WTC11 (cell line): Measurements from ENCODE around the gene EXD3. TPM values are rescaled to one million over a fixed set of nuclear protein-coding genes. Genes with fewer than 3 reads are reported as not detected.

Experiments
- ATAC-seq: fragments of 200-7000 bp; cut with Tn5 transposase; 2 replicates; pipeline ENCODE4 v1.10.0; 2021; ENCODE audit warnings: mild to moderate bottlenecking, moderate library complexity
- CTCF ChIA-PET: fragments of 300-600 bp; sonication (Branson Sonifier 250); formaldehyde crosslinking; loops from one replicate; lab custom pipeline; 2021; ENCODE audit warnings: antibody characterized with exemption; lab: Charles Lee
- POLR2A ChIA-PET: fragments of 350-600 bp; sonication (Branson Sonifier 250); formaldehyde crosslinking; loops from one replicate; lab custom pipeline; 2021; ENCODE audit warnings: antibody characterized with exemption; lab: Charles Lee
- DNase-seq: peaks from one replicate; pipeline ENCODE4 v3.0.0; 2021; ENCODE audit warnings: low spot score
- H3K27ac Mint-ChIP-seq: 2 replicates; pipeline ENCODE4 v1.8.0; 2021; ENCODE audit warnings: mixed read lengths
- H3K27me3 Mint-ChIP-seq: 2 replicates; pipeline ENCODE4 v1.8.0; 2021; ENCODE audit warnings: low read depth, mild to moderate bottlenecking, moderate library complexity, mixed read lengths
- H3K36me3 Mint-ChIP-seq: 2 replicates; pipeline ENCODE4 v1.8.0; 2021; ENCODE audit warnings: mixed read lengths
- H3K4me1 Mint-ChIP-seq: 2 replicates; pipeline ENCODE4 v1.8.0; 2022; ENCODE audit warnings: mixed read lengths
- H3K4me3 Mint-ChIP-seq: 2 replicates; pipeline ENCODE4 v1.8.0; 2021; ENCODE audit warnings: mild to moderate bottlenecking, moderate library complexity, mixed read lengths
- H3K9me3 Mint-ChIP-seq: 2 replicates; pipeline ENCODE4 v1.8.0; 2021; ENCODE audit warnings: mixed read lengths
- GRHL2 ChIP-seq: fragments of 250-450 bp; sonication (Bioruptor Pico); IDR thresholded peaks from 2 replicates; pipeline ENCODE4 v1.8.0; 2022; ENCODE audit warnings: mild to moderate bottlenecking, moderate library complexity; ENCODE audit not compliant: insufficient replicate concordance, severe bottlenecking
- GTF2I ChIP-seq: fragments of 250-450 bp; sonication (Bioruptor Pico); conservative IDR thresholded peaks from 2 replicates; pipeline ENCODE4 v1.4.0; 2021; ENCODE audit warnings: mild to moderate bottlenecking
- MYBL2 ChIP-seq: sonication (generic); formaldehyde crosslinking; IDR thresholded peaks from 2 replicates; pipeline ENCODE4 v1.8.1; 2023; ENCODE audit warnings: mild to moderate bottlenecking, moderate library complexity, missing genetic modification reagents
- NFE2L1 ChIP-seq: sonication (generic); formaldehyde crosslinking; IDR thresholded peaks from 2 replicates; pipeline ENCODE4 v1.8.1; 2023; ENCODE audit warnings: missing genetic modification reagents
- NR1H2 ChIP-seq: sonication (generic); formaldehyde crosslinking; IDR thresholded peaks from 2 replicates; pipeline ENCODE4 v1.9.0; 2021; ENCODE audit warnings: mild to moderate bottlenecking, moderate library complexity, missing genetic modification reagents
- NR3C1 ChIP-seq: sonication (generic); formaldehyde crosslinking; conservative IDR thresholded peaks from 2 replicates; pipeline ENCODE4 v1.8.1; 2023; ENCODE audit warnings: low read depth, mild to moderate bottlenecking, missing genetic modification reagents
- SMAD3 ChIP-seq: sonication (generic); formaldehyde crosslinking; IDR thresholded peaks from 2 replicates; pipeline ENCODE4 v1.8.0; 2022; ENCODE audit warnings: missing genetic modification reagents, mild to moderate bottlenecking, borderline replicate concordance
- SMAD4 ChIP-seq: sonication (generic); formaldehyde crosslinking; IDR thresholded peaks from 2 replicates; pipeline ENCODE4 v1.8.0; 2022; ENCODE audit warnings: mild to moderate bottlenecking, missing genetic modification reagents
- TP53 ChIP-seq: sonication (generic); formaldehyde crosslinking; IDR thresholded peaks from 2 replicates; pipeline ENCODE4 v1.8.1; 2023; ENCODE audit warnings: mild to moderate bottlenecking, missing genetic modification reagents
- ZNF121 ChIP-seq: sonication (generic); formaldehyde crosslinking; IDR thresholded peaks from 2 replicates; pipeline ENCODE4 v1.8.0; 2023; ENCODE audit warnings: missing genetic modification reagents
- ZNF232 ChIP-seq: sonication (generic); formaldehyde crosslinking; IDR thresholded peaks from 2 replicates; pipeline ENCODE4 v1.8.0; 2022; ENCODE audit warnings: mild to moderate bottlenecking, missing genetic modification reagents
- ZNF317 ChIP-seq: sonication (generic); formaldehyde crosslinking; IDR thresholded peaks from 2 replicates; pipeline ENCODE4 v1.8.1; 2023; ENCODE audit warnings: low read depth, mild to moderate bottlenecking, moderate library complexity, missing genetic modification reagents, borderline replicate concordance
- total RNA-seq: library from RNA; stranded (reverse); gene quantifications from 3 replicates; pipeline ENCODE4 v1.2.3, GENCODE V29; 2021
- TF ChIP-seq, protein P1 (sequence below): sonication (generic); formaldehyde crosslinking; IDR thresholded peaks from 2 replicates; pipeline ENCODE4 v1.8.0; 2022; ENCODE audit warnings: mild to moderate bottlenecking, missing genetic modification reagents
- TF ChIP-seq, protein P2 (sequence below): fragments of 250-450 bp; sonication (Bioruptor Pico); IDR thresholded peaks from 2 replicates; pipeline ENCODE4 v1.9.0; 2021; ENCODE audit warnings: mild to moderate bottlenecking
- TF ChIP-seq, protein P3 (sequence below): fragments of 250-450 bp; sonication (Bioruptor Pico); IDR thresholded peaks from 2 replicates; pipeline ENCODE4 v1.9.0; 2021; ENCODE audit warnings: moderate library complexity, mild to moderate bottlenecking, inconsistent platforms, borderline replicate concordance
- TF ChIP-seq, protein P4 (sequence below): sonication (generic); formaldehyde crosslinking; conservative IDR thresholded peaks from 2 replicates; pipeline ENCODE4 v1.8.1; 2022; ENCODE audit warnings: mild to moderate bottlenecking, missing genetic modification reagents
- TF ChIP-seq, protein P5 (sequence below): sonication (generic); formaldehyde crosslinking; IDR thresholded peaks from 2 replicates; pipeline ENCODE4 v1.8.1; 2022; ENCODE audit warnings: mild to moderate bottlenecking, moderate library complexity, missing genetic modification reagents

The EXD3 gene
- total RNA-seq, 1 experiment from 2014 or later = 21.2 TPM

DNA sequence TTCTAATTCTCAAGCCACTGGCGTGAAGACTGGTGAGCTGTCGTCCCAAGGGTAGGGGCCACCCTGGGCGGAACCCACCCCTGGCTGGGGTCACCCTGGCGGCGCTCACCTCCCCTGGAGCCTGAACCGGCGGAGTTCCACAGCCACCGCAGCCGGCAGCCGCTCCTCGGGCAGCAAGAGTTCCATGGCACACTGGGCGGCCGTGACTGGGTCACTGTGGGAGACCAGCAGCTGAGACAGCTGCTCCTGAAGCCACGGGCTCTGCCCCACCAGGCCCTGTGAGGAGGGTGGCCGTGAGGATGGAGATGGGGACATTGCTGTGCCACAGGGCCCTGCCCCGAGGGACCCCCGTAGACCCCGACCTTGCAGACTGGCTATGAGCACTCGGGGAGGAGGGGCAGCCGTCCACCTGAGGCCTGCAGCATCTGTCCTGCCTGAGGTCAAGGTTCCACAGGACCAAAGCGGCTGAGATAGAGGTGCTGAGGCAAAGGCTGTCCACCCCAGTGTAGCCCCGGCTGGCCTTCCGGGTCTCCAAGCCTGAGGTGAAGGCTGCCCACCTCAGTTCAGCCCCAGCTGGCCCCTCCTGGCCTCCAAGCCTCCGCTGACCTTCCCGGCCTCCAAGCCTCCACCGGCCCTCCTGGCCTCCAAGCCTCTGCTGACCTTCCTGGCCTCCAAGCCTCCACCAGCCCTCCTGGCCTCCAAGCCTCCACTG lies 70.3 kb downstream of the EXD3 start:
- CTCF ChIA-PET = interaction anchor here (1.0 kb wide), 1 partner anchor 66 kb away, joined by 3 read pairs; no protein-coding TSS in a partner anchor
- peaks cover 12% of the 10 kb centered on the region for H3K9me3 Mint-ChIP-seq

DNA sequence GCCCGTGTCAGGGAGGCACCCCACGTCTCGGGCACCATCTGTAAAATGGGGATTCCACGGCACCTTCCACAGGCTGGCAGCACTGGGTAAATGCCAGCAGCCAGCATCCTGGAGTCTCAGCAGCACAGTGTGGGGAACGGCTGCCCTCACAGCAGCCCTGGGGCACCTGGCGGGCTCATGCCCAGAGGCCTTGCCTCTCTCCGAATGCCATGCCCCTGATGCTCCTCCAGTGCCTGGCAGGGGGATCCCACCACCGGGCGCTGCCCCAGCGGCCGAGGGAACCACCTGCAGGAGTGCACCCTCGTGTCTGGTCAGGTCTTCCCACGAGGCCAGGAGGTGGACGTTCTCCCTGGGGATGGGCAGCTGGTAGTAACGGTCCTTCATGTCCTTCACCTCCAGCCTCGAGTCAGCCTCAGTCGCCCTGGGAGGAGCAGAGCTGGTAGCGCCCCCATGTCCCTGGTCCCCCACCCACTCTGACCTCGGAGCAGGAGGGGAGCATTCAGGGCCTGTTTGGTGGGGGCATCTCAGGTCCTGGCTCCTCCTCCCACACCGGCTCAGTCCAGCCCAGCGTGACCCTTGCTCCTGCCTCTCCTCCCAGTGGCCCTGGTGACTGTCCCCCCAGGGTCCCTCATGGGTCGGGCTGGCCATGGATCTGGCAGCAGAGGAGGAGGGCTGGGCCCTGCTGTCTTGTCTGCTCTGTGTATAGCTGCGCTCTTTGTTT lies 71.0 kb downstream of the EXD3 start:
- TF ChIP-seq SMAD3 (CRISPR knock-in tag) (no peak), NR1H2 (CRISPR knock-in tag) (no peak)
- TF ChIP-seq, protein P1, sequence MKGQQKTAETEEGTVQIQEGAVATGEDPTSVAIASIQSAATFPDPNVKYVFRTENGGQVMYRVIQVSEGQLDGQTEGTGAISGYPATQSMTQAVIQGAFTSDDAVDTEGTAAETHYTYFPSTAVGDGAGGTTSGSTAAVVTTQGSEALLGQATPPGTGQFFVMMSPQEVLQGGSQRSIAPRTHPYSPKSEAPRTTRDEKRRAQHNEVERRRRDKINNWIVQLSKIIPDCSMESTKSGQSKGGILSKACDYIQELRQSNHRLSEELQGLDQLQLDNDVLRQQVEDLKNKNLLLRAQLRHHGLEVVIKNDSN = no peak
- TF ChIP-seq, protein P2, sequence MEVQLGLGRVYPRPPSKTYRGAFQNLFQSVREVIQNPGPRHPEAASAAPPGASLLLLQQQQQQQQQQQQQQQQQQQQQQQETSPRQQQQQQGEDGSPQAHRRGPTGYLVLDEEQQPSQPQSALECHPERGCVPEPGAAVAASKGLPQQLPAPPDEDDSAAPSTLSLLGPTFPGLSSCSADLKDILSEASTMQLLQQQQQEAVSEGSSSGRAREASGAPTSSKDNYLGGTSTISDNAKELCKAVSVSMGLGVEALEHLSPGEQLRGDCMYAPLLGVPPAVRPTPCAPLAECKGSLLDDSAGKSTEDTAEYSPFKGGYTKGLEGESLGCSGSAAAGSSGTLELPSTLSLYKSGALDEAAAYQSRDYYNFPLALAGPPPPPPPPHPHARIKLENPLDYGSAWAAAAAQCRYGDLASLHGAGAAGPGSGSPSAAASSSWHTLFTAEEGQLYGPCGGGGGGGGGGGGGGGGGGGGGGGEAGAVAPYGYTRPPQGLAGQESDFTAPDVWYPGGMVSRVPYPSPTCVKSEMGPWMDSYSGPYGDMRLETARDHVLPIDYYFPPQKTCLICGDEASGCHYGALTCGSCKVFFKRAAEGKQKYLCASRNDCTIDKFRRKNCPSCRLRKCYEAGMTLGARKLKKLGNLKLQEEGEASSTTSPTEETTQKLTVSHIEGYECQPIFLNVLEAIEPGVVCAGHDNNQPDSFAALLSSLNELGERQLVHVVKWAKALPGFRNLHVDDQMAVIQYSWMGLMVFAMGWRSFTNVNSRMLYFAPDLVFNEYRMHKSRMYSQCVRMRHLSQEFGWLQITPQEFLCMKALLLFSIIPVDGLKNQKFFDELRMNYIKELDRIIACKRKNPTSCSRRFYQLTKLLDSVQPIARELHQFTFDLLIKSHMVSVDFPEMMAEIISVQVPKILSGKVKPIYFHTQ (CRISPR knock-in tag) = no peak
- peaks cover 11% of the 10 kb centered on the region for H3K9me3 Mint-ChIP-seq
- peaks cover 5% of the 10 kb centered on the region for H3K27me3 Mint-ChIP-seq
- POLR2A ChIA-PET = no interaction called here
- peaks cover 21% of the 10 kb centered on the region for H3K36me3 Mint-ChIP-seq
- no peak overlapping the region for H3K27ac Mint-ChIP-seq
- CTCF ChIA-PET = interaction anchor here (1.0 kb wide), 1 partner anchor 65 kb away, joined by 3 read pairs; no protein-coding TSS in a partner anchor
- DNase-seq (no peak), ATAC-seq (no peak)
- H3K4me3 Mint-ChIP-seq = no peak overlapping the region
- no peaks in the 10 kb centered on the region for H3K4me1 Mint-ChIP-seq

More for the DNA sequence above, 70.3 kb downstream of the EXD3 start:
- ATAC-seq (no peak), DNase-seq (no peak)
- Mint-ChIP-seq H3K36me3 (peaks cover 19% of the 10 kb centered on the region), H3K27ac (no peak overlapping the region), H3K4me3 (no peak overlapping the region), H3K4me1 (no peaks in the 10 kb centered on the region), H3K27me3 (peaks cover 10% of the 10 kb centered on the region)
- POLR2A ChIA-PET = no interaction called here
- TF ChIP-seq, protein P3, sequence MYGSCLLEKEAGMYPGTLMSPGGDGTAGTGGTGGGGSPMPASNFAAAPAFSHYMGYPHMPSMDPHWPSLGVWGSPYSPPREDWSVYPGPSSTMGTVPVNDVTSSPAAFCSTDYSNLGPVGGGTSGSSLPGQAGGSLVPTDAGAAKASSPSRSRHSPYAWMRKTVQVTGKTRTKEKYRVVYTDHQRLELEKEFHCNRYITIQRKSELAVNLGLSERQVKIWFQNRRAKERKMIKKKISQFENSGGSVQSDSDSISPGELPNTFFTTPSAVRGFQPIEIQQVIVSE (CRISPR knock-in tag) = no peak
- no peak for TF ChIP-seq SMAD3 (CRISPR knock-in tag)
- TF ChIP-seq ZNF121 (CRISPR knock-in tag) = no peak
- TF ChIP-seq GTF2I (CRISPR knock-in tag) = no peak
- TF ChIP-seq, protein P2 (CRISPR knock-in tag) = no peak
- TF ChIP-seq TP53 (CRISPR knock-in tag) = no peak

DNA sequence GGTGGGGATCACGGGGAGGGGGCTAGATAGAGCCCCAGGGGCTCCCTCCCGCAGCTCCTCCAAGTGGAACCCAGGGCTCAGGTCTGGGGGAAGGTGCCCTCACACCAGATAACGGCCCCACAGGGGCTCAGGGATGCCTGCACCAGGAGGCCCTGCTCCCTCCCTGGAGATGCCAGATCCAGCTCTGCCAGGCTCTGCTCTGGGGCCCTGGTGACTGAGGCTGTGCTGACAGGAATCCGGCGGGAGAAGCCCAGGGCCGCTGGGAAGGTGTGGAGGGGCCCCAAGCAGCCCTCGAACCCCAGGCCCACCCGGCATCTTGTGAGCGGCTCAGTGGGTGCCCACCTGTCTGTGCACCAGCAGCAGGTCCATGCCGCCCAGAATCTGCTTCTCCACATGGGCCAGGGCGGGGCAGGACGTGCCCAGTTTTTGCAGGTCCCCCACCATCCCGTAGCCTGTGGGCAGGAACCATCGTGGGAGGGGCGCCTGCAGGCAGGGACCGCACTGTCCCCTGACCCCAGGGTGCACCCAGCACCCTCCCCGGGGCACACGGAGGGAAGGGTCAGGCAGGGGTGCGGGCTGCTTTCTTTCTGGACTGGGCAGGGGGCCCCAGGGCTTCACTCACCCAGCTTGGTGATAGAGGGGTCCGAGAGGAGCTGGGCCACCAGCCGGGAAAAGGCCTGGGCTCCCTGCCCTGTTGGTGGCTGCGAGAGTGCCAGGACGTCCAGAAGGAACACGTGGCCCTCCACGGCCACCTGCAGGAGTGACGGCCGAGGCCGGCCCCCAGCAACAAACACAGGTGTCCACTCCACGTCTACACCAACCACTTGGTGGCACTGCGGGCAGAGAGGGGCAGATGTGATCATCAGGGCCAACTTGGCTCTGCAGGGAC lies 72.0 kb downstream of the EXD3 start:
- Mint-ChIP-seq H3K4me3 (no peak overlapping the region), H3K36me3 (peaks cover 23% of the 10 kb centered on the region), H3K9me3 (peaks cover 11% of the 10 kb centered on the region), H3K27ac (no peak overlapping the region), H3K4me1 (no peaks in the 10 kb centered on the region), H3K27me3 (peaks cover 7% of the 10 kb centered on the region)
- ChIA-PET POLR2A (no interaction called here), CTCF (no interaction called here)
- DNase-seq = no peak
- no peak for ATAC-seq
- TF ChIP-seq, protein P4, sequence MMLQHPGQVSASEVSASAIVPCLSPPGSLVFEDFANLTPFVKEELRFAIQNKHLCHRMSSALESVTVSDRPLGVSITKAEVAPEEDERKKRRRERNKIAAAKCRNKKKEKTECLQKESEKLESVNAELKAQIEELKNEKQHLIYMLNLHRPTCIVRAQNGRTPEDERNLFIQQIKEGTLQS (CRISPR knock-in tag) = no peak
- TF ChIP-seq GRHL2 (CRISPR knock-in tag) (no peak), NR3C1 (no peak), ZNF232 (CRISPR knock-in tag) (no peak), ZNF317 (CRISPR knock-in tag) (no peak), SMAD4 (CRISPR knock-in tag) (no peak), NFE2L1 (CRISPR knock-in tag) (no peak), MYBL2 (CRISPR knock-in tag) (no peak)
- TF ChIP-seq, protein P5, sequence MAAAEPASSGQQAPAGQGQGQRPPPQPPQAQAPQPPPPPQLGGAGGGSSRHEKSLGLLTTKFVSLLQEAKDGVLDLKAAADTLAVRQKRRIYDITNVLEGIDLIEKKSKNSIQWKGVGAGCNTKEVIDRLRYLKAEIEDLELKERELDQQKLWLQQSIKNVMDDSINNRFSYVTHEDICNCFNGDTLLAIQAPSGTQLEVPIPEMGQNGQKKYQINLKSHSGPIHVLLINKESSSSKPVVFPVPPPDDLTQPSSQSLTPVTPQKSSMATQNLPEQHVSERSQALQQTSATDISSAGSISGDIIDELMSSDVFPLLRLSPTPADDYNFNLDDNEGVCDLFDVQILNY (CRISPR knock-in tag) = no peak
